SK-N-MC (cell line): ENCODE results near the gene H1-8.

Experiments used
- EZH2 ChIP-seq: fragments of 200-600 bp; sonication (generic); IDR thresholded peaks from one replicate; pipeline ENCODE4 v1.6.1; 2017; ENCODE audit warnings: antibody characterized with exemption
- POLR2AphosphoS5 ChIP-seq: IDR thresholded peaks from 2 replicates; pipeline ENCODE4 v1.6.1; 2012; ENCODE audit warnings: mild to moderate bottlenecking, low read depth, low read length, borderline replicate concordance

GRCh38 chr3:129549006-129549800, 6.2 kb downstream of the H1-8 start:
- TF ChIP-seq EZH2 (no peak), POLR2AphosphoS5 (no peak)
